Keratinocyte (primary cell): ENCODE results near the gene GNB4. TPM values are rescaled to one million over a fixed set of nuclear protein-coding genes. Genes with fewer than 3 reads are reported as not detected.

ENCODE experiments used
- DNase-seq: peaks from one replicate; pipeline ENCODE4 v3.0.0-alpha.2; 2011; ENCODE audit warnings: low read depth, missing footprints, low spot score
- FAIRE-seq: peaks from 2 replicates; lab custom pipeline; 2011; peaks lifted over from hg19 to GRCh38; lab: Jason Lieb, UNC
- H2AFZ ChIP-seq: 2 replicates; pipeline ENCODE4 v1.6.0; 2012; ENCODE audit warnings: low read length, control low read depth, inconsistent platforms; ENCODE audit not compliant: control insufficient read depth
- H3K27ac ChIP-seq: 2 replicates; pipeline ENCODE4 v1.5.1; 2011; ENCODE audit warnings: low read length; ENCODE audit not compliant: control insufficient read depth, insufficient read depth
- H3K27me3 ChIP-seq: 3 replicates; pipeline ENCODE4 v1.6.0; 2011; ENCODE audit warnings: low read length; ENCODE audit not compliant: control insufficient read depth, insufficient read depth; ENCODE audit errors: extremely low read depth
- H3K36me3 ChIP-seq, 2 experiments: 2 replicates in 1 of 2; 3 replicates in 1 of 2; pipeline ENCODE4 v1.5.1; 2011; ENCODE audit warnings: low read length in 2 of 2, mild to moderate bottlenecking in 1 of 2; ENCODE audit not compliant: control insufficient read depth in 2 of 2, insufficient read depth in 2 of 2; ENCODE audit errors: extremely low read depth in 1 of 2
- H3K4me1 ChIP-seq: 3 replicates; pipeline ENCODE4 v1.5.1; 2011; ENCODE audit warnings: low read length; ENCODE audit not compliant: control insufficient read depth, insufficient read depth; ENCODE audit errors: extremely low read depth
- H3K4me2 ChIP-seq: 3 replicates; pipeline ENCODE4 v1.6.0; 2011; ENCODE audit warnings: low read depth, low read length; ENCODE audit not compliant: control insufficient read depth, insufficient read depth; ENCODE audit errors: extremely low read depth
- H3K4me3 ChIP-seq, 3 experiments: fragments of 200-600 bp in 1 of 3; sonication (generic) in 1 of 3; 2 replicates in 2 of 3; 3 replicates in 1 of 3; pipeline ENCODE4 v1.5.1; 2011 to 2016; ENCODE audit warnings: low read length in 3 of 3, mild to moderate bottlenecking in 3 of 3, control low read depth in 2 of 3, inconsistent platforms in 1 of 3, low read depth in 1 of 3, mixed read lengths in 1 of 3, mixed run types in 1 of 3, moderate library complexity in 1 of 3; ENCODE audit not compliant: control insufficient read depth in 2 of 3, insufficient read depth in 2 of 3; ENCODE audit errors: extremely low read depth in 1 of 3
- H3K79me2 ChIP-seq: 2 replicates; pipeline ENCODE4 v1.6.0; 2012; ENCODE audit warnings: low read length; ENCODE audit not compliant: control insufficient read depth, insufficient read depth
- H3K9ac ChIP-seq: 3 replicates; pipeline ENCODE4 v1.6.0; 2011; ENCODE audit warnings: low read length; ENCODE audit not compliant: control insufficient read depth, insufficient read depth; ENCODE audit errors: extremely low read depth
- H3K9me1 ChIP-seq: 3 replicates; pipeline ENCODE4 v1.6.0; 2011; ENCODE audit warnings: low read length; ENCODE audit not compliant: control insufficient read depth, insufficient read depth; ENCODE audit errors: extremely low read depth
- H3K9me3 ChIP-seq: 2 replicates; pipeline ENCODE4 v1.5.1; 2012; ENCODE audit warnings: low read depth, low read length; ENCODE audit not compliant: control insufficient read depth
- H4K20me1 ChIP-seq: 3 replicates; pipeline ENCODE4 v1.6.0; 2011; ENCODE audit warnings: low read length; ENCODE audit not compliant: control insufficient read depth, insufficient read depth; ENCODE audit errors: extremely low read depth
- CTCF ChIP-seq, 3 experiments: IDR thresholded peaks in 1 of 3; conservative IDR thresholded peaks in 1 of 3; optimal IDR thresholded peaks in 1 of 3; 2 replicates in 2 of 3; 3 replicates in 1 of 3; pipeline versions ENCODE3 to v1.5.1; 2011; ENCODE audit warnings: low read length in 3 of 3, mild to moderate bottlenecking in 3 of 3, moderate library complexity in 2 of 3, control low read depth in 1 of 3, inconsistent platforms in 1 of 3; ENCODE audit not compliant: insufficient read depth in 2 of 3; ENCODE audit errors: extremely low read depth in 1 of 3
- EZH2 ChIP-seq: IDR thresholded peaks from one replicate; pipeline ENCODE4 v1.6.1; 2012; ENCODE audit warnings: inconsistent platforms, mild to moderate bottlenecking, low read length, moderate library complexity
- dilution Hi-C: fragments of 300-500 bp; cut with MboI; formaldehyde crosslinking; loops from one replicate; pipeline ENCODE4 v1.7.0; 2020; ENCODE audit warnings: low sequenced_read_pairs; ENCODE audit not compliant: extremely low pct_ligation_motif_present
- polyA plus RNA-seq, 5 experiments: library from polyadenylated mRNA; depleted of rRNA in 3 of 5; stranded (reverse) in 3 of 5; stranded (forward) in 1 of 5; unstranded in 1 of 5; fragments of >200 nt; gene quantifications; 1 replicate in 1 of 5; 2 replicates in 3 of 5; 3 replicates in 1 of 5; pipeline versions ENCODE4 v1.2.1 to v1.2.3, GENCODE V29; 2011 to 2012; ENCODE audit warnings: missing spikeins in 2 of 5, low read depth in 1 of 5, low replicate concordance in 1 of 5

Gene GNB4
- polyA plus RNA-seq, 1 donor (not counting 4 experiments of a cell fraction or from before 2014, with no cell fraction given): 51.1 TPM

- DNase-seq: no peak
- no peaks in the 10 kb centered on the region for H3K9me3 ChIP-seq
- no peak overlapping the region for H2AFZ ChIP-seq
- no peaks in the 10 kb centered on the region for H4K20me1 ChIP-seq
- H3K9me1 ChIP-seq: peaks cover 4% of the 10 kb centered on the region
- H3K9ac ChIP-seq: no peak overlapping the region
- H3K79me2 ChIP-seq: peaks cover 65% of the 10 kb centered on the region
- no peaks in the 10 kb centered on the region for H3K36me3 ChIP-seq
- H3K27ac ChIP-seq: peak overlapping the region; percentile 13
- FAIRE-seq: no peak
- H3K4me2 ChIP-seq: no peak overlapping the region
- H3K4me3 ChIP-seq: no peak overlapping the region
- TF ChIP-seq EZH2 (no peak), CTCF (optimal IDR thresholded peaks at IDR 0.05 in 1 of 3, IDR thresholded peaks at IDR 0.05 in 1 of 3, conservative IDR thresholded peaks at IDR 0.05 in 1 of 3; ENCODE audit: extremely low read depth in 1 of 3, insufficient read depth in 2 of 3, low read length in 3 of 3) (no peak)
- H3K4me1 ChIP-seq: peaks cover 13% of the 10 kb centered on the region
- dilution Hi-C loops: no loop called here
- H3K27me3 ChIP-seq: no peaks in the 10 kb centered on the region
Measured at GRCh38 chr3:179430277-179430870, 20.9 kb downstream of the GNB4 start.

GRCh38 chr3:179428876-179429548 lies 22.3 kb downstream of the GNB4 start:
- Histone ChIP-seq H3K79me2 (peaks cover 57% of the 10 kb centered on the region), H3K27ac (no peak overlapping the region)

More at GRCh38 chr3:179428876-179429548, 22.3 kb downstream of the GNB4 start:
- no peaks in the 10 kb centered on the region for H3K9me3 ChIP-seq
- H4K20me1 ChIP-seq: no peaks in the 10 kb centered on the region
- TF ChIP-seq CTCF (optimal IDR thresholded peaks at IDR 0.05 in 1 of 3, IDR thresholded peaks at IDR 0.05 in 1 of 3, conservative IDR thresholded peaks at IDR 0.05 in 1 of 3; ENCODE audit: extremely low read depth in 1 of 3, insufficient read depth in 2 of 3, low read length in 3 of 3) (no peak), EZH2 (no peak)
- FAIRE-seq (no peak), DNase-seq (no peak)
- peaks cover 13% of the 10 kb centered on the region for H3K4me1 ChIP-seq
- no peak overlapping the region for H3K4me2 ChIP-seq
- H3K4me3 ChIP-seq: no peak overlapping the region
- dilution Hi-C loops: no loop called here
- H3K9ac ChIP-seq: no peak overlapping the region
- H3K9me1 ChIP-seq: peaks cover 4% of the 10 kb centered on the region
- no peak overlapping the region for H2AFZ ChIP-seq
- H3K36me3 ChIP-seq: peaks cover 6% of the 10 kb centered on the region in 2 experiments
- no peaks in the 10 kb centered on the region for H3K27me3 ChIP-seq
